Fibroblast of lung (primary cell): ENCODE measurements around the gene ZBTB7C. TPM values are rescaled to one million over a fixed set of nuclear protein-coding genes. Genes with fewer than 3 reads are reported as not detected.

Source experiments
- DNase-seq, 2 donors: peaks; one replicate each; pipeline versions ENCODE4 v3.0.0 to v3.0.0-alpha.2; 2010; ENCODE audit warnings: low read depth in 2 of 2
- H2AFZ ChIP-seq: 2 replicates; pipeline ENCODE4 v1.5.1; 2012; ENCODE audit warnings: low read length, control low read depth, inconsistent platforms
- H3K27ac ChIP-seq: 2 replicates; pipeline ENCODE4 v1.5.1; 2011; ENCODE audit warnings: low read length, control low read depth; ENCODE audit not compliant: insufficient read depth
- H3K27me3 ChIP-seq: 2 replicates; pipeline ENCODE4 v1.5.1; 2011; ENCODE audit warnings: mild to moderate bottlenecking, low read length; ENCODE audit not compliant: control insufficient read depth, insufficient read depth
- H3K36me3 ChIP-seq: 2 replicates; pipeline ENCODE4 v1.5.1; 2011; ENCODE audit warnings: low read length; ENCODE audit not compliant: control insufficient read depth, insufficient read depth
- H3K4me1 ChIP-seq: 2 replicates; pipeline ENCODE4 v1.5.1; 2011; ENCODE audit warnings: low read length; ENCODE audit not compliant: control insufficient read depth, insufficient read depth; ENCODE audit errors: extremely low read depth
- H3K4me2 ChIP-seq: 2 replicates; pipeline ENCODE4 v1.5.1; 2011; ENCODE audit warnings: low read length, control low read depth; ENCODE audit not compliant: insufficient read depth; ENCODE audit errors: extremely low read depth
- H3K4me3 ChIP-seq, 4 experiments: fragments of 200-600 bp in 1 of 4; sonication (generic) in 1 of 4; replicated peaks in 1 of 4; 2 replicates each; pipeline ENCODE4 v1.5.1; 2011 to 2016; ENCODE audit warnings: low read length in 4 of 4, low read depth in 3 of 4, mild to moderate bottlenecking in 3 of 4, control low read depth in 2 of 4, inconsistent platforms in 1 of 4, mixed read lengths in 1 of 4; ENCODE audit not compliant: insufficient read depth in 1 of 4; ENCODE audit errors: control extremely low read depth in 1 of 4
- H3K79me2 ChIP-seq: 2 replicates; pipeline ENCODE4 v1.5.1; 2012; ENCODE audit warnings: mild to moderate bottlenecking, low read length, inconsistent platforms; ENCODE audit not compliant: control insufficient read depth, insufficient read depth
- H3K9ac ChIP-seq: 2 replicates; pipeline ENCODE4 v1.5.1; 2011; ENCODE audit warnings: mild to moderate bottlenecking, low read length, control low read depth; ENCODE audit not compliant: insufficient read depth
- H3K9me3 ChIP-seq: 2 replicates; pipeline ENCODE4 v1.5.1; 2012; ENCODE audit warnings: low read depth, low read length; ENCODE audit not compliant: control insufficient read depth, insufficient read depth
- H4K20me1 ChIP-seq: 2 replicates; pipeline ENCODE4 v1.5.1; 2011; ENCODE audit warnings: low read length; ENCODE audit not compliant: control insufficient read depth, insufficient read depth; ENCODE audit errors: extremely low read depth
- CTCF ChIP-seq, 2 donors: IDR thresholded peaks in 1 of 2; conservative IDR thresholded peaks in 1 of 2; 1 replicate in 1 of 2; 2 replicates in 1 of 2; pipeline ENCODE4 v1.5.1; 2011 to 2012; ENCODE audit warnings: low read length in 2 of 2, control low read depth in 1 of 2, inconsistent platforms in 1 of 2, low read depth in 1 of 2, mild to moderate bottlenecking in 1 of 2
- EZH2 ChIP-seq: IDR thresholded peaks from 2 replicates; pipeline ENCODE4 v1.5.1; 2012; ENCODE audit warnings: low read length, control low read depth, mild to moderate bottlenecking; ENCODE audit errors: missing control alignments
- polyA plus RNA-seq, 2 donors: library from polyadenylated mRNA; depleted of rRNA in 1 of 2; stranded (reverse) in 1 of 2; unstranded in 1 of 2; fragments of >200 nt; gene quantifications; 2 replicates each; pipeline ENCODE4 v1.2.1, GENCODE V29; 2011 to 2012; ENCODE audit warnings: missing spikeins in 1 of 2
- total RNA-seq: library from RNA; depleted of rRNA; stranded (reverse); fragments of >200 nt; gene quantifications from 2 replicates; pipeline ENCODE4 v1.2.1, GENCODE V29; 2014

ZBTB7C gene
- total and polyA plus RNA-seq, 2 donors (not counting 1 experiment from before 2014, with no cell fraction given), result 0.19 to 0.33 TPM

- Histone ChIP-seq H3K9me3 (no peaks in the 10 kb centered on the region), H3K27me3 (peaks cover 6% of the 10 kb centered on the region), H3K9ac (no peak overlapping the region), H3K27ac (no peak overlapping the region), H2AFZ (no peak overlapping the region), H3K4me2 (no peak overlapping the region), H3K79me2 (no peaks in the 10 kb centered on the region), H3K4me3 (no peak overlapping the region), H3K36me3 (no peaks in the 10 kb centered on the region), H3K4me1 (no peaks in the 10 kb centered on the region), H4K20me1 (no peaks in the 10 kb centered on the region)
- DNase-seq, result no peak
- no peak for TF ChIP-seq CTCF (conservative IDR thresholded peaks at IDR 0.05 in 1 of 2, IDR thresholded peaks at IDR 0.05 in 1 of 2; ENCODE audit: low read depth in 1 of 2, low read length in 2 of 2)
- no peak for TF ChIP-seq EZH2
Measured at GRCh38 chr18:48024009-48024512, 385.1 kb downstream of the ZBTB7C start.

GRCh38 chr18:48023334-48024008 is 385.7 kb downstream of the ZBTB7C start:
- TF ChIP-seq EZH2, result no peak
- TF ChIP-seq CTCF (conservative IDR thresholded peaks at IDR 0.05 in 1 of 2, IDR thresholded peaks at IDR 0.05 in 1 of 2; ENCODE audit: low read depth in 1 of 2, low read length in 2 of 2), result peak; percentile 23 to 38
- no peak overlapping the region for H2AFZ ChIP-seq
- no peak overlapping the region for H3K4me2 ChIP-seq

GRCh38 chr18:48022531-48023329 is 386.5 kb downstream of the ZBTB7C start:
- H3K9ac ChIP-seq, result no peak overlapping the region
- peaks cover 9% of the 10 kb centered on the region for H3K27me3 ChIP-seq
- H3K27ac ChIP-seq, result no peak overlapping the region
- H3K4me2 ChIP-seq, result no peak overlapping the region
- no peaks in the 10 kb centered on the region for H3K4me1 ChIP-seq
- H3K9me3 ChIP-seq, result no peaks in the 10 kb centered on the region
- peak; percentile 58 to 66 for DNase-seq
- H4K20me1 ChIP-seq, result no peaks in the 10 kb centered on the region
- no peaks in the 10 kb centered on the region for H3K79me2 ChIP-seq
- no peak overlapping the region for H2AFZ ChIP-seq
- no peaks in the 10 kb centered on the region for H3K36me3 ChIP-seq
- no peak overlapping the region for H3K4me3 ChIP-seq
- TF ChIP-seq CTCF (conservative IDR thresholded peaks at IDR 0.05 in 1 of 2, IDR thresholded peaks at IDR 0.05 in 1 of 2; ENCODE audit: low read depth in 1 of 2, low read length in 2 of 2) (peak; percentile 55), EZH2 (no peak)

More at GRCh38 chr18:48023334-48024008, 385.7 kb downstream of the ZBTB7C start:
- Histone ChIP-seq H3K27ac (no peak overlapping the region), H3K36me3 (no peaks in the 10 kb centered on the region), H3K9me3 (no peaks in the 10 kb centered on the region), H3K27me3 (peaks cover 7% of the 10 kb centered on the region), H3K4me1 (no peaks in the 10 kb centered on the region), H3K9ac (no peak overlapping the region), H4K20me1 (no peaks in the 10 kb centered on the region), H3K4me3 (no peak overlapping the region), H3K79me2 (no peaks in the 10 kb centered on the region)
- DNase-seq, result peak in 1 of 2 donors; percentile 84
